ENCODE results near the gene TNS1.

DNA sequence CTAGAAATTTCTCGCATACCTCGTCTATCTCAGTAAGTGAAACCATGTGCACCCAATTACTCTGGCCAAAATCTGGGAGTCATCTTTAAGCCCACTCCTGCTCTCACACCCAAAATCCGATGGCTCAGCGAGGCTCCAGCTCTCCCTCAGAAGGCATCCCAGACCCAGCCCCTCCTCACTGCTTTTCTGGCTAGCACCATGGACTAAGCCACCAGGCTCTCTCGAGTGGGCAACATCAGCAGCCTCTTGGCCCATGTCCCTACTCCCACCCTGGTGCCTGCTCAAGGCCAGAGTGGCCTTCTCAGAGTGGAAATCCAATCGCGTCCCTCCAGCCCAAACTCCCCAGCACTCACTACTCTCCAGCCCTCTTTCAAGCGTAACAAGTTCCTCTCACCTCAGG is 27.2 kb downstream of the TNS1 start:
- TF ChIP-seq CTCF (IDR thresholded peaks at IDR 0.05) = no peak
- TF ChIP-seq POLR2A (IDR thresholded peaks at IDR 0.05) = no peak

All from thyroid gland (tissue), 4 donors.